ENCODE data around the gene ZNF605. TPM values are rescaled to one million over a fixed set of nuclear protein-coding genes. Genes with fewer than 3 reads are reported as not detected.
"Not testable (repeated sequence)": the region's sequence is repeated elsewhere in the genome, so short reads cannot be mapped to it uniquely, and the experiment has no call there.

ZNF605 gene
- total RNA-seq, 3 donors from 2014 or later: 8.3 to 17.9 (median 16.1) TPM

- Histone ChIP-seq H3K36me3 (no peaks in the 10 kb centered on the region), H3K4me1 (no peaks in the 10 kb centered on the region), H3K27me3 (no peaks in the 10 kb centered on the region), H3K4me3 (peak overlapping the region; percentile 58 to 71 (median 70)), H3K9me3 (no peaks in the 10 kb centered on the region), H3K27ac (peak overlapping the region; percentile 87 to 95)
- intact Hi-C loops (cut with DNase I; ENCODE audit: low total_unique reads): no loop called here
- DNase-seq (ENCODE audit: low spot score in 2 of 2): no peak
- no peak for TF ChIP-seq POLR2A (IDR thresholded peaks at IDR 0.05)
- no peak for TF ChIP-seq CTCF (IDR thresholded peaks at IDR 0.05)
- no peak for TF ChIP-seq POLR2AphosphoS5 (IDR thresholded peaks at IDR 0.05)
These were observed 69.3 kb downstream of the ZNF605 start for GRCh38 chr12:132886529-132887477.

- H3K4me3 ChIP-seq: no peak overlapping the region
- intact Hi-C loops (cut with DNase I; ENCODE audit: low total_unique reads): no loop called here
- H3K36me3 ChIP-seq: no peaks in the 10 kb centered on the region
- TF ChIP-seq POLR2AphosphoS5 (IDR thresholded peaks at IDR 0.05): no peak
- TF ChIP-seq POLR2A (IDR thresholded peaks at IDR 0.05): no peak
- no peak for TF ChIP-seq CTCF (IDR thresholded peaks at IDR 0.05)
- H3K9me3 ChIP-seq: no peaks in the 10 kb centered on the region
- no peaks in the 10 kb centered on the region for H3K27me3 ChIP-seq
- H3K4me1 ChIP-seq: no peaks in the 10 kb centered on the region
- H3K27ac ChIP-seq: no peak overlapping the region
- DNase-seq (ENCODE audit: low spot score in 2 of 2): no peak
These were observed 74.3 kb downstream of the ZNF605 start for GRCh38 chr12:132881818-132882217.

GRCh38 chr12:132874620-132875019 lies 81.5 kb downstream of the ZNF605 start:
- H3K4me3 ChIP-seq; H3K36me3 ChIP-seq; H3K4me1 ChIP-seq; H3K9me3 ChIP-seq; H3K27ac ChIP-seq; DNase-seq (ENCODE audit: low spot score in 2 of 2); H3K27me3 ChIP-seq; intact Hi-C loops (cut with DNase I; ENCODE audit: low total_unique reads): not testable (repeated sequence)

- no peak overlapping the region for H3K4me3 ChIP-seq
- H3K9me3 ChIP-seq: no peaks in the 10 kb centered on the region
- H3K36me3 ChIP-seq: no peaks in the 10 kb centered on the region
- no peaks in the 10 kb centered on the region for H3K27me3 ChIP-seq
- intact Hi-C loops (cut with DNase I; ENCODE audit: low total_unique reads): no loop called here
- DNase-seq (ENCODE audit: low spot score in 2 of 2): no peak
- no peak overlapping the region for H3K27ac ChIP-seq
- TF ChIP-seq POLR2A (IDR thresholded peaks at IDR 0.05) (no peak), POLR2AphosphoS5 (IDR thresholded peaks at IDR 0.05) (no peak), CTCF (IDR thresholded peaks at IDR 0.05) (no peak)
- H3K4me1 ChIP-seq: no peaks in the 10 kb centered on the region
These were observed 81.9 kb downstream of the ZNF605 start for GRCh38 chr12:132874175-132874574.

- intact Hi-C loops (cut with DNase I; ENCODE audit: low total_unique reads): no loop called here
- Histone ChIP-seq H3K4me1 (no peaks in the 10 kb centered on the region), H3K36me3 (no peaks in the 10 kb centered on the region), H3K27me3 (no peaks in the 10 kb centered on the region), H3K27ac (no peak overlapping the region), H3K4me3 (no peak overlapping the region), H3K9me3 (no peaks in the 10 kb centered on the region)
- DNase-seq (ENCODE audit: low spot score in 2 of 2): no peak
- TF ChIP-seq POLR2AphosphoS5 (IDR thresholded peaks at IDR 0.05): no peak
- TF ChIP-seq CTCF (IDR thresholded peaks at IDR 0.05): no peak
- no peak for TF ChIP-seq POLR2A (IDR thresholded peaks at IDR 0.05)
These were observed 82.4 kb downstream of the ZNF605 start for GRCh38 chr12:132873724-132874123.

Data from breast epithelium (tissue), 4 donors.